Liver (tissue), 3 donors: ENCODE measurements around the gene SRD5A1.

Source experiments
- CTCF ChIP-seq: fragments of 150-350 bp; IDR thresholded peaks from 2 replicates; pipeline ENCODE4 v1.5.1; 2017; ENCODE audit warnings: improper control_type of control experiment, low read depth, low read length; ENCODE audit not compliant: missing input control
- TAF1 ChIP-seq: conservative IDR thresholded peaks from 2 replicates; pipeline ENCODE4 v1.6.1; 2016; ENCODE audit warnings: antibody characterized with exemption, mild to moderate bottlenecking
- TF ChIP-seq, protein P1 (sequence below): IDR thresholded peaks from 2 replicates; pipeline ENCODE4 v1.6.1; 2016; ENCODE audit warnings: antibody characterized with exemption, mild to moderate bottlenecking
- TF ChIP-seq, protein P2 (sequence below): IDR thresholded peaks from 2 replicates; pipeline ENCODE4 v1.6.1; 2016; ENCODE audit warnings: antibody characterized with exemption
- donor health status: healthy.
- donor health status: healthy.

DNA sequence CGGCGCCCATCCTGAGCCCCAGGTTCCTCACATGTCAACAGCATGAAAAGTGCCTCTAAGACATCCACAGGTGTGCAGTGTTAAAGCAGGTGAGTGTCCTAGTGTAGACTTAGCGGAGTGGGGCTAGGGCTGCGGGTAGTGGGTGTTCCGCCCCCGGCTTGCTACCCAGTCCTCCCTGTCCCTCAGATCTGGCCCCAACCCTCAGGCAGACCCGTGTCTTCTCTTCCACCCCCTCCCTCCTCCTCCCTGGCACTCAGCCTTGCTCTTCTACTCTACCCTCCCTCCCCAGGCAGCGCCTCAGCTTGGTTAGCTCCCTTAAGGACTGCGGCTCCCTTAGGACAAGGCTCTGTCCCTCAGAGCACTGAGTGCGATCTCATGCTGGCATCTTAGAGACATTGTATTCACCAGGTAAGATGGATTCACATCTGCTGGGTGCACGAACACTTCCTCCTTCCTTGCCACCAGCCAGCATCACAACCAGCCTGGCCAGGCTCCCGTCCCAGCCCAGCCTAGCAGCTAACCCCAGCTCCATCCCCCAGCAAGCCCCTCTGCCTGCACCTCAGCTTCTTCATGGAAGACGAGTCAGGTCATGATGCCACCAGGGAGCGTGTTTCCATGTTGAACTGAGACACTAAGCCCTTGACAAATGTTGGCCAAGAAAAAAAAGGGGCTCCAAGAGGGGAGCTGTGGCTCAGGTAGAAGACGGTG is 47.1 kb upstream of the SRD5A1 start:
- TF ChIP-seq CTCF (no peak), TAF1 (no peak)
- TF ChIP-seq, protein P1, sequence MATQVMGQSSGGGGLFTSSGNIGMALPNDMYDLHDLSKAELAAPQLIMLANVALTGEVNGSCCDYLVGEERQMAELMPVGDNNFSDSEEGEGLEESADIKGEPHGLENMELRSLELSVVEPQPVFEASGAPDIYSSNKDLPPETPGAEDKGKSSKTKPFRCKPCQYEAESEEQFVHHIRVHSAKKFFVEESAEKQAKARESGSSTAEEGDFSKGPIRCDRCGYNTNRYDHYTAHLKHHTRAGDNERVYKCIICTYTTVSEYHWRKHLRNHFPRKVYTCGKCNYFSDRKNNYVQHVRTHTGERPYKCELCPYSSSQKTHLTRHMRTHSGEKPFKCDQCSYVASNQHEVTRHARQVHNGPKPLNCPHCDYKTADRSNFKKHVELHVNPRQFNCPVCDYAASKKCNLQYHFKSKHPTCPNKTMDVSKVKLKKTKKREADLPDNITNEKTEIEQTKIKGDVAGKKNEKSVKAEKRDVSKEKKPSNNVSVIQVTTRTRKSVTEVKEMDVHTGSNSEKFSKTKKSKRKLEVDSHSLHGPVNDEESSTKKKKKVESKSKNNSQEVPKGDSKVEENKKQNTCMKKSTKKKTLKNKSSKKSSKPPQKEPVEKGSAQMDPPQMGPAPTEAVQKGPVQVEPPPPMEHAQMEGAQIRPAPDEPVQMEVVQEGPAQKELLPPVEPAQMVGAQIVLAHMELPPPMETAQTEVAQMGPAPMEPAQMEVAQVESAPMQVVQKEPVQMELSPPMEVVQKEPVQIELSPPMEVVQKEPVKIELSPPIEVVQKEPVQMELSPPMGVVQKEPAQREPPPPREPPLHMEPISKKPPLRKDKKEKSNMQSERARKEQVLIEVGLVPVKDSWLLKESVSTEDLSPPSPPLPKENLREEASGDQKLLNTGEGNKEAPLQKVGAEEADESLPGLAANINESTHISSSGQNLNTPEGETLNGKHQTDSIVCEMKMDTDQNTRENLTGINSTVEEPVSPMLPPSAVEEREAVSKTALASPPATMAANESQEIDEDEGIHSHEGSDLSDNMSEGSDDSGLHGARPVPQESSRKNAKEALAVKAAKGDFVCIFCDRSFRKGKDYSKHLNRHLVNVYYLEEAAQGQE = no peak
- TF ChIP-seq, protein P2, sequence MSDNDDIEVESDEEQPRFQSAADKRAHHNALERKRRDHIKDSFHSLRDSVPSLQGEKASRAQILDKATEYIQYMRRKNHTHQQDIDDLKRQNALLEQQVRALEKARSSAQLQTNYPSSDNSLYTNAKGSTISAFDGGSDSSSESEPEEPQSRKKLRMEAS = no peak
